Measurements from ENCODE around the gene ASXL1.

ASXL1 gene

DNA sequence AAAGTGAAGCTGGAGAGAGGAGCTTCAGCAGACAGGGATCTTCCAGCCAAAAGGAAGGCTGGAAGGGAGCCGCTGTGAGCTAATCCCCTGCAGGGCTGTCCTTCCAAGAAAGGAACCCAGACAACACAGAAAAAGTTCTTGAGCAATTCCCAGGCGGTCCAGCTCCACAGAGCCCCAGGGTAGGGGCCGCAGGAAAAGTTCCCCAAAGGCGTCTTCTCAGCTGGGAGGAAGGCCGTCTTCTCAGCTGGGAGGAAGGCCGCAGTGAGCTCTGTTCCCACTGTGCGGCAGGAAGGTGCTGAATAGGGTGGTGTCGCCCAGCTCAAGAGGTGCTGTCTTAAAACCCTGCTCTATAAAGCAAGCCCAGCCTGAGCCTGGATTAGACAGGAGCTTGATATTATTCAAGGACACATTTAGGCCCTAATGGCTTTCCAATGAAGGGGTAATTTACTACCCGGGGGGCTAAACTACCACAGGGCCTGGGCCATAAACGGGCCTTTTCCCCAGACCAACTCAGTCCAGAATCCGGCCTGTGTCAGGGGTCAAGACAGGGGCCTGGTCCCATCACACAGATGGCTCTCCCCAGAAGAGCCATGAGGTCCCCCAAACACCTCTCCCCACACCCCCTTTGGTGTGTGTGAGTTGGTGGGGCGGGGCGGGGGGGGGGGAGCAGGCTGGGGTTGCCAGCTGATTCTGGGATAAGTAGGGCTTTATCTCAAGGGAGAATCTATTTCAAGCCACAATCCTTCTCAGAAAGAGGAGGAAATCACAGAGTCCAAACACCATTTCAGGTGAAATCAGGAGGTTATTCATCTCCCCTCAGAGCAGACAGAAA lies 123.4 kb downstream of the ASXL1 start:
- DNase-seq (ENCODE audit: low spot score): no peak

- DNase-seq (ENCODE audit: low spot score): no peak
Measured at GRCh38 chr20:32482143-32482441, 124.0 kb downstream of the ASXL1 start.

GRCh38 chr20:32482442-32483261 lies 124.5 kb downstream of the ASXL1 start:
- DNase-seq (ENCODE audit: low spot score): no peak

DNA sequence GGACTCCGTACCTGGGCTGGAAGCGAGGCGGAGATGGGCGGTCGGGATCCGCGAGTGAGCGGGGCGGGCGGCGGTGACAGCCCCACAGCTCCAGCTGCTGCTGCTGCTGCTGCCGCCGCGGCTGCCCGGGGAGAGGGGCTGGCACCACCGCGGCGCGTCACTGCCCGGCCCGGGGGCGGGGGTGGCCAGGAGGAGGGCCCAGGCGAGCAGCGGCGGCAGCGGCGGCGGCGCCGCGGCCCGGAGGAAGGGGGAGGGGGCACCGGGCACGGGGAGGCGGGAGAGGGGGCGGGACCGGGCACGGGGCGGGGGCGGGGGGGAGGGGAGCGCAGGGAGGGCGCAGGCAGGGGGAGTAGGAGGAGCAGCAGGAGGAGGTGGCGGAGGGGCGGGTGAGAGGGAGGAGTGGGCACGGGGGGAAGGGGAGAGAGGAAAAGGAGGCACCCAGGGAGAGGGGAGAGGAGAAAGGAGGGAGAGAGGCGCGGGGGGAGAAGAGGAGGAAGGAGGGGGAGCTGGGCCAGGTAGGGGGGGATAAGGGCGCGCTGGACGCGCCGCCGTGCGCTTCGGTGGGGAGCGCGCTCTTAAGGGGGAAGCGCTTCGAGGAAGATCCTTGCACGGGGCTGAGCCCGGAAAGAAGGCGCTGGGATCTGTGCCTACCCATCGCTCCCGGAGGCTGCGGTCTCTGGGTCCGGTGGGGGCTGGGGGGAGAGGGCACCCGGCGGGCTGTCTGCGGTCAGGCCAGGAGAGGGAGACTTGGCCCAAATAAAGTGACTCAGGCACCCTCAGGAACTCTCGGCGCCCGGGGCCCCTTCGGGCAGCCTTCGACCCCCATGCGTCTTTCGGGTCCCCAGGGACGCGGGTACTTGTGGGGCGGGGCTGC lies 125.5 kb downstream of the ASXL1 start:
- peak; percentile 23 for DNase-seq (ENCODE audit: low spot score)

DNA sequence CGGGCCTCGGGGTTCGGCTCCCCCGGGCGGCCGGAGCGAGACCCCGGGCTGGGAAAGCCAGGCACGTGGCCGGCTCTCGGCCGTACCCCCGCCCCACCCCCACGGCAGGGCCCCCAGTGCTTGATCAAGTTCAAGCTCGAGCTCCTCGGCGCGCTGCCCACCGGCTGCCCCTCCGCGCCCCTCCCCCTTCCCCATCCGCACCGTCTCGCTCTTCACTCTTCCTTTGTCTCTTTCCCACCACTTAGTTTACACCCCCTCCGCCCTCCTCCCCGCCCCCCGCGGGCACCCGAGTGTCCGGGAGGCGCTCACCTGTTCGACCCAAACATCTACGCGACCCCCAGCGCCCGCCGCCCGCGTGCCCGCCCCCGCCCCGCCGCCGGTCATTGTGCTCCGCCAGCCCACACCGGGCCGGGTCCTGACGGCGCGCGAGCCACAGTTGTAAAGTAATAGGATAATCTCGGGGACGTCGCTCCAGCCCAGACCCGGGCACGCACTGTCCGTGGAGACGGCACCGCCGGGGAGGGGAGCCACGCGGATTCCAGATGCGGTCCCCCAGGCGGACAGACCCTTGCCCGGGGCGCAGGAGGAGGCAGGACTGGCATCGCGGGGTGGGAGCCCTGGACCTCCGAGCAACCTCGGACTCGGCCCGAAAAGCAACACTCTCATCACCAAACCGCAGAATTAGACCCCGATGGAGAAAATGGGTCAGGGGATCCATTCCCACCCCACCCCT lies 126.3 kb downstream of the ASXL1 start:
- no peak for DNase-seq (ENCODE audit: low spot score)

DNA sequence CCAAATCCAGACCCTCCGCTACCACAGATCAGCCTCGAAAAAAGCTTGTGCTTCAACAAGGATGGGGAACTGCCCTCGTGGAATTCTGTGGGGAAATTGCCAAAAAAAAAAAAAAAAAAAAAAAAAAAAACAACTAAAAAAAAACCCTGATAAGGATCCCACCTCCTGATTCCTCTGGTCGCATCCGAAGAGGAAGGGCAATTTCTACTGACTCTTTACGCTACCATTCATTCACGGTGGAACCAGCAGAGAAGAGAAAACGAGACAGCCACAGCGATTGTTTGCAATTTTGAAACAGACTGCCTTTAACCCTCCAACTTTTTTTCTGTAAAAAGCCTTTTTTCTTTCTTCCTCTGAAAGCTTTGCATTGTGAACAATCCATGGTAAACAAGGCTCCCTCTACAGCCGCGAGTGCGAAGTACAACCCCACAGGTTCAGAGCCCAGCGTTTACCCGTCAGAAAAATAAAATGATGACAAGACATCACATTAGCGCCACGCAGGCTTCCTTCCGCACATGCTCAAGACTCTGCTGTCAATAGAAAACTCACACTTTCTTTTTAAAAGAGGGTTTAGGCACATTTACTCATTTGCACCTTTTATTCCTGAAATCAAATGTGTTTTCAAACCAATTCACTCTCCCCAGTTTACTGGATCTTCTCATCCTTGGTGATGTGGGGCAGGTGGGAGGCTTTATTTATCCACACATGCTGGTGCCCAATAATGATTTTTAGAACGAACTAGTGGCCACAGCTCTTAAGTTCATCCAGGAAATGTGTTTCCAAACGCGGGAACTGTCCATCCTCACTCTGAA lies 127.0 kb downstream of the ASXL1 start:
- peak; percentile 86 for DNase-seq (ENCODE audit: low spot score)

DNA sequence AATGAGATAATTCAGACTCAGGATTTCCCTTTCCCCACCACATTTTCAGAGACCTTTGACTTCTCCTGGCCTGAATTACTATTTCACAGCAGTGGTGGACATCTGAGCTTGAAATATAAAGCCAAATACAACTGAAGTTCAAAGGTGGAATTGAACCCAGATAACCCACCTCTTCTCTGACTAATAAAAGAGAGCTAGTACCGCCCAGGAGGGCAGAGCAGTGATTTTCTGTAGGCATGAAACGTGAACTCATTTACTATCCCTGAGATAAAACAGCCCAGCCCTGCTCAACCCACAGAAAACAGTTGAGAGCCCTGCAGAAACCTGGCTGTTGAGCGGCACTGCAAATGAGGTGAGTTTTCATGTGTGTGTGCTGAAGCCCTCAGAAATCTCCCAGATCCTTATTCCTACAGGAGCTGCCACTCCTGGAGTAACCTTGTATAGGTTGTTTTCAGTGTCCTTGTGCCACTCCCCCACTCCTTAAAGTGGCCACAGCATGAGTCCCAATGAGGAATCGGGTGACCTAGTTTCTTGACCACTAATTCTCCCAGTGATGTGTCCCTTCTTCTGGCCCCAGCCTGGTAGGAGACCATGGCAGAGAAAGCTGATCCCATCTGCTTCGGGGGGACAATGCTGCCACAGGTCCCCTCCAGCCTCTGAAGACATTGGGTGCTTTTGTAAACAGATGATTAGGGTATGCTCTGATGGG lies 127.8 kb downstream of the ASXL1 start:
- no peak for DNase-seq (ENCODE audit: low spot score)

DNA sequence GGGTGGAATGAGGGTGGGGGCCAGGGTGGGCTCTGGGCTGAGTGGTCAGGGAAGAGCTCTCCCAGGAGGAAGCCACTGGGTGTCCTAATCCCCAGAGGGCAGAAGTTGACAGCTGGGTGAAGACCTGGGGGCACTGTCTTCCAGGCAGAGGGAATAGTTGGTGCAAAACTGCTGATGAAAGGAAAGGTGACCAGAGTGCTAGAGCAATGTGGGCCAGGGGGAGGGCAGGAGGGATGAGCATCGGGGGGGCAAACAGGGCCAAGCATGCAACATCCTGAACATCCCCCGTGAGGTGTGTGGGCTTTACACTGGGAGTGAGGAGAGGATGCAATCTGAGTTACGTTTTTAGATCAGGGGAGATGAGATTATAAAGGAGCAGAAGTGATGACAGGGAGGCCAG lies 129.2 kb downstream of the ASXL1 start:
- DNase-seq (ENCODE audit: low spot score): no peak

DNA sequence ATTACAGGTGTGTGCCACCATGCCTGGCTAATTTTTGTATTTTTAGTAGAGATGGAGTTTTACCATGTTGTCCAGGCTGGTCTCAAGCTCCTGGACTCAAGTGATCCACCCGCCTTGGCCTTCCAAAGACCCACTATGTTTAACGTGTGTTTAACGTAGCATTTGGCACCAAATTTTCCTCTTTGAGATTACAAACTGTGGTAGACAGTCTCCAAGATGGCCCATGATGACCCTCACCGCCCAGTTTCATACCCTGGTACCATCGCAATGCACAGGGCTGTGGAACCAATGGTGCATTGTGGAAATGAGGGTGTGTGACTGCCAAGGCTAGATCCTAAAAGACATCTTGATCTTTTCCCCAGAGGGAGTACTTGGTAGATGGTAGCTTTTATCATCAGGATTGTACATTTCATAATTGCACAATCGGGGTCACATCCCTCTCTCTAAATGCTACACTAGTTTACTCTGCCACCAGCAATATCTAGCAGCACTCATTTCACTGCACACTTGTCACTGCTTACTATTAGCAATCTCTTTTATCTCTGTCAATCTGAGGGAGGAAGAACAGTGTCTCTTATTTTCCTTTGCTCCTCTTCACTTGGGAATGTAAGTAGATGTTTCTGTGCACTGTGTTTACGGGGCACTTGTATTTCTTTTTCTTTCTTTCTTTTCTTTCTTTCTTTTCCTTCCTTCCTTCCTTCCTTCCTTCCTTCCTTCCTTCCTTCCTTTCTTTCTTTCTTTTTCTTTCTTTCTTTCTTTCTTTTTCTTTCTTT lies 130.1 kb downstream of the ASXL1 start:
- no peak for DNase-seq (ENCODE audit: low spot score)
